ENCODE results near the gene WTIP.

DNA sequence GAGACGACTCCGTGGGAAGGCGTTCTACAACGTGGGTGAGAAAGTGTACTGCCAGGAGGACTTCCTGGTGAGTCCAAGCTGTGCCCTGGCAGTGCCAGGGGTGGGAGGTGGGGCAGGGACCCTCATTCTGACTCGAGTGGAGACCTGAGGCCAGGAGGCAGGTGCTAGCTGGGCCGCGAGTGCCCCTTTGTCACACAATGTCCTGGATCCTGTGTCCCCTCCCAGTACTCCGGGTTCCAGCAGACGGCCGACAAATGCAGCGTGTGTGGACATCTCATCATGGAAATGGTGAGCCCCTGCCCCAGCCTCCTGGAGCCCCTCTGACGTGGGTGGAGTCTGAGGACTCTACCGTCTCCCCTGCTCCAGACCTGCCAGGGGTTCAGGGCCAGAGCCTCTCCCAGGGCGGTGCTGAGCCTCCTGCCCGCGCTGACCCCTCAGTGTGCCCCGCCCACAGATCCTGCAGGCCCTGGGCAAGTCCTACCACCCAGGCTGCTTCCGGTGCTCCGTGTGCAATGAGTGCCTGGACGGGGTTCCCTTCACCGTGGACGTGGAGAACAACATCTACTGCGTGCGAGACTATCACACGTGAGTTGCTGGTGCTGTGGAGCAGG, 11.6 kb downstream of the WTIP start:
- TF ChIP-seq, protein P1, sequence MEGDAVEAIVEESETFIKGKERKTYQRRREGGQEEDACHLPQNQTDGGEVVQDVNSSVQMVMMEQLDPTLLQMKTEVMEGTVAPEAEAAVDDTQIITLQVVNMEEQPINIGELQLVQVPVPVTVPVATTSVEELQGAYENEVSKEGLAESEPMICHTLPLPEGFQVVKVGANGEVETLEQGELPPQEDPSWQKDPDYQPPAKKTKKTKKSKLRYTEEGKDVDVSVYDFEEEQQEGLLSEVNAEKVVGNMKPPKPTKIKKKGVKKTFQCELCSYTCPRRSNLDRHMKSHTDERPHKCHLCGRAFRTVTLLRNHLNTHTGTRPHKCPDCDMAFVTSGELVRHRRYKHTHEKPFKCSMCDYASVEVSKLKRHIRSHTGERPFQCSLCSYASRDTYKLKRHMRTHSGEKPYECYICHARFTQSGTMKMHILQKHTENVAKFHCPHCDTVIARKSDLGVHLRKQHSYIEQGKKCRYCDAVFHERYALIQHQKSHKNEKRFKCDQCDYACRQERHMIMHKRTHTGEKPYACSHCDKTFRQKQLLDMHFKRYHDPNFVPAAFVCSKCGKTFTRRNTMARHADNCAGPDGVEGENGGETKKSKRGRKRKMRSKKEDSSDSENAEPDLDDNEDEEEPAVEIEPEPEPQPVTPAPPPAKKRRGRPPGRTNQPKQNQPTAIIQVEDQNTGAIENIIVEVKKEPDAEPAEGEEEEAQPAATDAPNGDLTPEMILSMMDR (IDR thresholded peaks at IDR 0.05 in 8 of 11, conservative IDR thresholded peaks at IDR 0.05 in 3 of 11), result no peak
- no peak for TF ChIP-seq POLR2A (IDR thresholded peaks at IDR 0.05)
- no peak for TF ChIP-seq POLR2AphosphoS5 (IDR thresholded peaks at IDR 0.05)

All from spleen (tissue), 7 donors.